Hematopoietic multipotent progenitor cell treated with erythropoietin and hydrocortisone succinate and interleukin-3 and kit ligand, for 8 days (in vitro differentiated cells): ENCODE data around the gene AAK1.
"Not testable (repeated sequence)": the region's sequence is repeated elsewhere in the genome, so short reads cannot be mapped to it uniquely, and the experiment has no call there.

ENCODE experiments used
- DNase-seq: peaks from one replicate; pipeline ENCODE4 v3.0.0-alpha.2; 2015

The AAK1 gene

GRCh38 chr2:69624131-69624530 lies 19.4 kb downstream of the AAK1 start:
- DNase-seq, result no peak

GRCh38 chr2:69623236-69623635 lies 20.3 kb downstream of the AAK1 start:
- DNase-seq, result no peak

- DNase-seq, result not testable (repeated sequence)
Observed at GRCh38 chr2:69622805-69623204, 20.7 kb downstream of the AAK1 start.

GRCh38 chr2:69622017-69622540 lies 21.5 kb downstream of the AAK1 start:
- not testable (repeated sequence) for DNase-seq

GRCh38 chr2:69621440-69621839 lies 22.1 kb downstream of the AAK1 start:
- no peak for DNase-seq

- DNase-seq, result no peak
Observed at GRCh38 chr2:69620870-69621269, 22.7 kb downstream of the AAK1 start.

- DNase-seq, result no peak
Observed at GRCh38 chr2:69619725-69620124, 23.8 kb downstream of the AAK1 start.

GRCh38 chr2:69618362-69618761 lies 25.2 kb downstream of the AAK1 start:
- no peak for DNase-seq

- no peak for DNase-seq
Observed at GRCh38 chr2:69617744-69618143, 25.8 kb downstream of the AAK1 start.

- DNase-seq, result no peak
Observed at GRCh38 chr2:69616755-69617154, 26.8 kb downstream of the AAK1 start.

- no peak for DNase-seq
Observed at GRCh38 chr2:69615969-69616368, 27.6 kb downstream of the AAK1 start.

GRCh38 chr2:69615078-69615625 lies 28.4 kb downstream of the AAK1 start:
- DNase-seq, result no peak

- DNase-seq, result no peak
Observed at GRCh38 chr2:69612707-69613106, 30.8 kb downstream of the AAK1 start.

GRCh38 chr2:69612200-69612599 lies 31.3 kb downstream of the AAK1 start:
- DNase-seq, result no peak

GRCh38 chr2:69608109-69608508 lies 35.4 kb downstream of the AAK1 start:
- DNase-seq, result peak; percentile 23

GRCh38 chr2:69606771-69607170 lies 36.8 kb downstream of the AAK1 start:
- not testable (repeated sequence) for DNase-seq

GRCh38 chr2:69605284-69605683 lies 38.3 kb downstream of the AAK1 start:
- no peak for DNase-seq

GRCh38 chr2:69604836-69605235 lies 38.7 kb downstream of the AAK1 start:
- DNase-seq, result no peak

- peak; percentile 58 for DNase-seq
Observed at GRCh38 chr2:69604026-69604678, 39.4 kb downstream of the AAK1 start.

GRCh38 chr2:69603146-69603743 lies 40.3 kb downstream of the AAK1 start:
- peak; percentile 61 for DNase-seq

- DNase-seq, result peak; percentile 94
Observed at GRCh38 chr2:69601179-69601612, 42.3 kb downstream of the AAK1 start.

GRCh38 chr2:69600425-69600824 lies 43.1 kb downstream of the AAK1 start:
- no peak for DNase-seq

GRCh38 chr2:69597843-69598610 lies 45.5 kb downstream of the AAK1 start:
- DNase-seq, result no peak

GRCh38 chr2:69597105-69597504 lies 46.4 kb downstream of the AAK1 start:
- no peak for DNase-seq
